ENCODE results near the gene EHMT2.

The EHMT2 gene

GRCh38 chr6:31830886-31831335, 66.6 kb downstream of the EHMT2 start:
- in situ Hi-C loops (cut with MboI; ENCODE audit: low sequenced_read_pairs, unreplicated experiment): no loop called here
- no peak for DNase-seq (ENCODE audit: low spot score)
- no peak for TF ChIP-seq CTCF (IDR thresholded peaks at IDR 0.05; ENCODE audit: borderline replicate concordance, control extremely low read depth, extremely low read depth, insufficient read depth, missing control alignments)

All from GM13976 (cell line).